A204.1 (cell line): ENCODE measurements around the gene TMEM30B.
"Not testable (repeated sequence)": the region's sequence is repeated elsewhere in the genome, so short reads cannot be mapped to it uniquely, and the experiment has no call there.

ENCODE experiments used
- FAIRE-seq: peaks from 2 replicates; lab custom pipeline; 2012; peaks lifted over from hg19 to GRCh38; lab: Jason Lieb, UNC

Gene TMEM30B

GRCh38 chr14:61266436-61266835, 14.7 kb downstream of the TMEM30B start:
- FAIRE-seq, result no peak

- FAIRE-seq, result peak; percentile 100
These were observed 16.5 kb downstream of the TMEM30B start for GRCh38 chr14:61264651-61265050.

GRCh38 chr14:61264010-61264571, 17.0 kb downstream of the TMEM30B start:
- no peak for FAIRE-seq

- FAIRE-seq, result peak; percentile 100
These were observed 19.1 kb downstream of the TMEM30B start for GRCh38 chr14:61262082-61262481.

- no peak for FAIRE-seq
These were observed 20.0 kb downstream of the TMEM30B start for GRCh38 chr14:61260939-61261776.

- no peak for FAIRE-seq
These were observed 22.2 kb downstream of the TMEM30B start for GRCh38 chr14:61258985-61259384.

- no peak for FAIRE-seq
These were observed 23.6 kb downstream of the TMEM30B start for GRCh38 chr14:61257469-61258057.

- peak; percentile 96 for FAIRE-seq
These were observed 24.2 kb downstream of the TMEM30B start for GRCh38 chr14:61256826-61257468.

GRCh38 chr14:61255968-61256367, 25.2 kb downstream of the TMEM30B start:
- no peak for FAIRE-seq

GRCh38 chr14:61254808-61255526, 26.2 kb downstream of the TMEM30B start:
- no peak for FAIRE-seq

- FAIRE-seq, result no peak
These were observed 27.9 kb downstream of the TMEM30B start for GRCh38 chr14:61253064-61253738.

- peak; percentile 99 for FAIRE-seq
These were observed 28.6 kb downstream of the TMEM30B start for GRCh38 chr14:61252369-61253063.

- FAIRE-seq, result no peak
These were observed 31.1 kb downstream of the TMEM30B start for GRCh38 chr14:61250063-61250462.

- no peak for FAIRE-seq
These were observed 33.2 kb downstream of the TMEM30B start for GRCh38 chr14:61247935-61248334.

- FAIRE-seq, result no peak
These were observed 34.4 kb downstream of the TMEM30B start for GRCh38 chr14:61246721-61247120.

- no peak for FAIRE-seq
These were observed 37.1 kb downstream of the TMEM30B start for GRCh38 chr14:61244009-61244408.

- no peak for FAIRE-seq
These were observed 40.9 kb downstream of the TMEM30B start for GRCh38 chr14:61240206-61240605.

- FAIRE-seq, result not testable (repeated sequence)
These were observed 41.9 kb downstream of the TMEM30B start for GRCh38 chr14:61239285-61239684.

GRCh38 chr14:61238611-61239245, 42.4 kb downstream of the TMEM30B start:
- FAIRE-seq, result no peak

GRCh38 chr14:61234215-61234916, 46.8 kb downstream of the TMEM30B start:
- no peak for FAIRE-seq
